Left renal pelvis (tissue), 4 donors: ENCODE results near the gene PPP6R2. TPM values are rescaled to one million over a fixed set of nuclear protein-coding genes. Genes with fewer than 3 reads are reported as not detected.

Experiments used
- DNase-seq, 4 donors: peaks; one replicate each; pipeline ENCODE4 v3.0.0-alpha.2; 2013; ENCODE audit warnings: low read depth in 4 of 4, low spot score in 3 of 4
- polyA plus RNA-seq, 4 donors: library from polyadenylated mRNA; unstranded; fragments of 120-200 nt; gene quantifications; one replicate each; pipeline ENCODE4 v1.2.1, GENCODE V29; 2013; ENCODE audit not compliant: insufficient read length in 4 of 4

Gene PPP6R2
- 10 to 100 TPM; 30.2 to 58.8 (median 35.4) TPM for polyA plus RNA-seq

DNA sequence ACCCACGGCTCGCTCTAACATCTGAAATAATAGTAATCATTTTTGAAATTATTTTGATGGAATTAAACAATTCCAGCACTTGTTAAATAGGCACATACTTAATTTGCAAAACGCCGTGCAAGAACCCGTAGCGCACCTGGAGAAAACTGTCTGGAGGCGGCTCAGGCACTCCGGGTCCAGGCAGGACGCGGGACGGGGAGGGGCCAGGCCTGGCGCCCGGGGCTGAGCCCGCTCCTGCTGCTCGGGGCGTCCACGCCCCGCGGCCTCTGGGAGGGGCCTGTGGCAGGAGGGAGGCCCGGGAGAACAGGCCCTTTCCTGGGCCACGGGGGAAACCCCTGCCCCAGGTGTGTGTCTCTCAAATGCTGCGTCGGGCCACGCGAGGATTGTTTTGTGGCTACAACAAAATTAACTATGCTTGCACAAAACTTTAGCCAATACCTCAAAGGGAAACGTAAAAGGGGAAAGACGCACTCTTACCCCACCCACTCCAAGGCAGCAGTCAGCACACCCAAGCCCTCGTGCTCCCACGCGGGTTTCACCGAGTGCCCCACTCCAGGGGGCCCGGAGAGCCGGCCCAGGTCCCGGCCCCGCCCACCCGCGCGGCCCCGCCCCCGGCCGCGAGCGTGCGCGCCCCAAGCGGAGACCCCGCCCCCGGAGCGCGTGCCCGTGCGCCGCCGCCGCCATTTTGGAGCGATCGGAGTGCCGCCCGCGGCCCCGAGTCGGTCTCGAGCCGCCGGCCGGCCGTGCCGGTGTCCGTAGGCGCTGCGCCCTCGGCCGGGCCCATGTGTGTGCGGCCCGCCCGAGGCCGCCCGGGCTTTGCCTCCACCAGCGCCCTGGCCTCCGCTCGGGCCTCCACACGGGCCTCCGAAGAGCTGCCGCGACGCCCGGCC lies at the start of gene PPP6R2:
PPP6R2 (plus strand) TSS at position 677 of the 890 bp plus-strand sequence. CDS start 50,582 bp downstream, outside the sequence.
- no peak for DNase-seq

- peak in 1 of 4 donors; percentile 62 for DNase-seq
These were observed 49.4 kb upstream of the PPP6R2 start for GRCh38 chr22:50293441-50294318.

- DNase-seq = no peak
These were observed 48.8 kb upstream of the PPP6R2 start for GRCh38 chr22:50294319-50294656.

DNA sequence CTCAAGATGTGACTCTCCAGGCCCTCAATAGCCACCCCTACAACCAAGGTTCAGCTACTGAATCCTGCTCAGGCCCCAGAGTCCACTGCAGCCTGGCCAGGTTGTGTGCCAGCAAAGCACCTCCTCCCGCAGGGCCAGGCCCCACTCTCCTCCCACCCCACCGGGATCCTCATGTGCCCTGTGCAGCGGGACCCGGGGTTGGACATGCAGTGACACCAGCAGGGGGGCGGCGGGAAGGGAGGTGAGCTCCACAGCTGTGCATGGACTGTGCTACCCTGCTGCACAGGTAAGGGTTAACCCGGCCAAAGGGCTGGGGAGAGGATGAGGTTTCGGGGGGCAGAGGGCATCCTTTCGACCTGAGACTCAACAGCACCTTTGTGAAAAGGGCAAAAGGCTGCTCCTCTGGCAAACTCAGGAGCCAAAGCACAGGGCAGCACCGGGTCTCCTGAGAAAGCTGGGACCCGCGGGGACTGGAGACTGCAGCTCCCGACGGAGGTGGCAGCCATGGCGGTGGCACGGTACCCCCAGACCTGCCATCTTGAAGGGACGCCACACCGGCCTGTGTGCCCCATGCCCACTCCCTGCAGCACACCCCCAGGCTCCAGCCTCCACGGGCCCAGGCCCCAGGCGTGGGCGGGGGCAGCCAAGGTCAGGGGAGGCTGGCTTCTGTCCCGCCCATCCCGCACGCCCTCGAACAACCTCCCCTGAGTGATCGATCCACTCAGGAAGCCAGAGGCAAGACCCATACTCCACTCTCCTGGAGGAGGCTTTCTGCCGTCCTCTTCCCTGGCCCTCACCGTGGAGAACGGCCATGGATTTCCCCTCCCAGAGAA lies 46.3 kb upstream of the PPP6R2 start:
- DNase-seq = no peak

DNA sequence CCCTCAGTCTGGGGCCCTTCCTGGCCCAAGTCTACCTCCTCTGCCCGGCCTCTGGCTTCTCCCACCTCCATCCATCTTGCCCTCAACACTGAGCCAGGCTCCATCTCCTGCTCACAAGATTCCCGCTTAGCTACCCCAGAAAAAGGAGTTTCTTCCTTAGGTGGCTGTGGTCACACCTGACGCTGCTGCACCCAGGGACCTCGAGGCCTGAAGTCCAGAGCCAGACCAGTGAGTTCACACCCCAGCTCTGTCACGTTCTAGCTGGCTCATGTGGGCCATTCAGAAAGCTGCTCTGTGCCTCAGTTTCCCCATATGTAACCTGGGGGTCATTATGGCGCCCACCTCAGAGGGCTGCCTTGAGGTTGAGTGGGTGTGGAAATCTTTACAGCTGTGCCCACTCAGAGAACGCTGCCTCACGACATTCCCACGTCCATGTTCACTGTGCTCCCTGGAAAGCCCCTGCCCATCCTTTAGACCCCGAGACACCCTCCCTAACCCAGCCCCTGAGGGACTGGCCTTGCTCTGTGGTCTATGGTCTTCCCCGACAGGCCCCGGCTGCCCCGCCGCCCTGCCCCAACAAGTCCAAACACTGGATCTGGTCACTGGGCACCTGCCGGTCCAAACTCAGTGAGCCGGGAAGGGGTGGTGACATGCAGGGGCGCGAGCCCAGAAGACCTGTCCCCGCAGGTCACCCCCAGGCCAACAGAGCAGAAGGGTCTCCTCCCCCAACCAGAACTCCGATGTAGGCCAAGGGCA lies 45.4 kb upstream of the PPP6R2 start:
- DNase-seq = no peak

- no peak for DNase-seq
These were observed 44.9 kb upstream of the PPP6R2 start for GRCh38 chr22:50298266-50298637.

DNA sequence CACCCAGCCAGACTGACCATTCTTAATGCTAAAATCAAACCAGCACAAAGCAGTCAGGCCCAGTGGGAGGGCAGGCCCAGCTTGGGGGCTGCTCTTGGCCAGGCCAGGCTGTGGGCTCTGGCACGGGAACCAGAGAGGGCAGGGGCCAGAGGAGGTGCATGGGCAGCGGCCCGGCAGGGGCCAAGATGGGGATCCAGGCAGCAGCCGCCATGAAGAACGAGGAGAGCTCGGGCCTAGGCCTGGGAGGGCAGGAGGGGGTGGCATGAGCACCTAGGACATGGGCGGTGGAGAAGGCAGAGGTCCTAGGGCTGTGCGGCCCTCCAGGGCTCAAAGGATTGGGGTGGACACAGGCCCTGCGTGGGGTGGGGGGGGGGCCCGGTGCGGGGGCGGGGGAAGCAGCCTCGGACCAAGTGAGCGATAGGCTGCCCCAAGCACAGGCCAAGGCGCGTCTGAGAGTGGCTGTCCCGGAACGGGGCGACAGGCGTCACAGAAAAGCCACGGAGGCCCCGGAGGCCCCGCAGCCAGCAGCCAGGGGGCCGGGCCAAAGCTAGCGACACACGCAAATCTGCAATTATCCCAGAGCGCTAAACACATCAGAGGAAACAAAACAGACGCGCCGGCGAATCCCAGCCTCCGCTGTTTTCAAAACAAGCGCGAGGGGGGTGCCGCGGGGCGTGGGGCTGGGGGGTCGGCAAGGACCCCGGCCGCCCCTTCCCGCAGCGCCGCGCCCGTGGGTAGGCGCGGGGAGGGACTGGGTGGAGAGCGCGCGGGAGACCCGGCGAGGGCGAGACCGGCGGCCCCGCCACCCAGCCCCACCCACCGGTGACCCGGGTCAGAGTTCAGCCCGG lies 44.0 kb upstream of the PPP6R2 start:
- DNase-seq = no peak

GRCh38 chr22:50299785-50300619 lies 43.1 kb upstream of the PPP6R2 start:
- no peak for DNase-seq

DNA sequence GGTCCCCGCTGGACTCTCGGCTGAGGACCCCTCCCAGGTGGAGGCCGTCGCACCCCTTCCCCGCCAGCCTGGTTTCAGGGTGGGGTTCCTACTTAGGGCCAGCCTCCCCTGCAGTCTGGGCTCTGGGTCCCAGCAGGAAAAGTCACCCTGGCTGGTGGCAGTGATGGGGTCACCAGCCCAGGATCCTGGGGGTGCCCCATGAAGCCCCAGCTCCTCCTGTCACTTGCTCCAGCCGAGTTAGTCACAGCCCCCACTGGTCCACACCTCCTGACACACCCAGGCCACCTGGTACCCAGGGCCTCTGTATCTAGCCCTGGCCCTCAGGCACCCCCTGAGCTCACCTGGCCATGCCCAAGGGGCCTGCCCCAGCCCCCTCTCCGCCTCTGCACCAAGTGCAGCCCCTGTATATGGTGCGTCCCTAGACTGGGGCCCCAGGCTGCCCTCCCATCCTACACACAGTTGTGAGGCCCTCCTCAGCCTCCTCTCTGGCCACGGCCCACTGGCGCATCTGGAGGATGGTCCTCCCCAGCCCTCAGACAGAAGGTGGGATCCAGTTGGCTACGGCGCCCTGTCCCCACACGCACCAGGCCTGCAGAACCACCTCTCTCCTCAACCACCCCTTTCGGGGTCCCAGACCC lies 42.4 kb upstream of the PPP6R2 start:
- no peak for DNase-seq

- DNase-seq = no peak
These were observed 41.5 kb upstream of the PPP6R2 start for GRCh38 chr22:50301581-50301991.

DNA sequence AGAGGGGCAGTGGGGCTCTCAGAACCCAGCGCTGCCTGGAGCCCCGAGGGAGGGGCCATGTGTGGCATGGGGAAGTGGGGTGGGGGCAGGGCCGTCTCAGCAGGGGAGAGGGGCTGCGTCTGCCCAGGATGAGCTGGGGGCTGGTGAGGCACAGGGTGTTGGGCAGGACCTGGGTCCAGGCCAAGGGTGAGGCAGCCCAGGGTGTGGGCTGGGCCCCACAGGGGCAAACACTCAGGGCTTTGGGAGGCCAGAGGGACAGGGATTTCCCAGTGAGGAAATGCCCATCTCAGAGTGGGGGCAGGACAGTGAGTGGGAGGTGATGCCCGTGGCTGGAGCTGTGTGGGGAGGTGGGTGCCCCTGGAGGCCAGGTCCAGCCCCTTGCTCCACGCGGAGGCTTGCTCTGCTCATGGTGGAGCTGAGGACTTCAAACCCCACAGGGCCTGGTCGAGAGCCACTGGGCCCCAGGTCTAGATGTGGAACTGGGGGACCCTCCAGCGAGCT lies 41.0 kb upstream of the PPP6R2 start:
- DNase-seq = no peak

GRCh38 chr22:50302564-50302963 lies 40.6 kb upstream of the PPP6R2 start:
- DNase-seq = no peak

DNA sequence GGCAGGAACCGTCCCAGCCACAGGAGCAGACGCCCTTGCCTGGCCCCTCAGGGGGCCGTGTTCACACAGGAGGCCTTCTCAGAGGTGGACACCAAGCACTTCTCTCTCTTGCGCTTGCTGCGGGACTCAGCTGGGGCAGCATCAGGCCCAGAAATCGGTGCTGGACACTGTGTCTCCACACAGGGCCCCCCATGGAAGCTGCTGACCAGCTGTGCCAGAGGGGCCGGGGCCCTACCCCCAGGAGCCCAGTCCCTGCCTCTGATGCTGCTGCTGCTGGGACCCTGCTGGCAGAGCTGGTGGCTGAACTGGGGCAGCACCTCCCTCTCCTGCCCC lies 39.6 kb upstream of the PPP6R2 start:
- DNase-seq = no peak

DNA sequence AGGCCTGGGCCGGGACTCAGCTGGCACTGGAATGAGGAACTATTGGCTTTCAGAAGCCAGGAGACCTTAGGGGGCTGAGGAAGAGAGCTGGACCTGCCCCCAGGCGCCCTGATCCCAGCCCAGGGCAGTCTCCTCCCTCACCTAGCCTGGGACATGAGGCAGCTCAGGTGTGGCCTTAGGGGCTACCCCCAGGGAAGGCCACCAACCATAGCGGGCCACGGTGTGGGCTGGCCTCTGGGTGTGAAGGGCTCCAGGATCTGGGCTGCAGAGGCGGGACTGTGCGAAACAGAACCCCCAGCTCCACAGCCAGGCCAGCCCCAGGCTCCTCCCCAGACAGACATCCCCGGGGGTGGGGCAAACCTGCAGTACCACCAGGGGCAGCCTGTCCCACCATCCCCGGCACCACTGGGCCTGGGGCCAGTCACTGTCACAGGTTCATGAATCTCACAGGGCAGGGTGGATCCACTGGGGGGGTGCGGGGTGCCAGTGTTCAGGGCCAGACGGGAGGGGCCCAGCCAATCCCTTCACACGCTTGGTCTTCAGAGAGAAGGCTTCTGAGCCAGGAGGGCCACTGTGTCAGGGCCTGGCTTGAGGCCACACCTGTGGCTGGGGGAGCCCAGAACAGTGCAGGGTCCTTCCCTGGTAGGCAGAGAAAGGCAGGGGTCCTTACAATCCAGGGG lies 39.1 kb upstream of the PPP6R2 start:
- DNase-seq = no peak

DNA sequence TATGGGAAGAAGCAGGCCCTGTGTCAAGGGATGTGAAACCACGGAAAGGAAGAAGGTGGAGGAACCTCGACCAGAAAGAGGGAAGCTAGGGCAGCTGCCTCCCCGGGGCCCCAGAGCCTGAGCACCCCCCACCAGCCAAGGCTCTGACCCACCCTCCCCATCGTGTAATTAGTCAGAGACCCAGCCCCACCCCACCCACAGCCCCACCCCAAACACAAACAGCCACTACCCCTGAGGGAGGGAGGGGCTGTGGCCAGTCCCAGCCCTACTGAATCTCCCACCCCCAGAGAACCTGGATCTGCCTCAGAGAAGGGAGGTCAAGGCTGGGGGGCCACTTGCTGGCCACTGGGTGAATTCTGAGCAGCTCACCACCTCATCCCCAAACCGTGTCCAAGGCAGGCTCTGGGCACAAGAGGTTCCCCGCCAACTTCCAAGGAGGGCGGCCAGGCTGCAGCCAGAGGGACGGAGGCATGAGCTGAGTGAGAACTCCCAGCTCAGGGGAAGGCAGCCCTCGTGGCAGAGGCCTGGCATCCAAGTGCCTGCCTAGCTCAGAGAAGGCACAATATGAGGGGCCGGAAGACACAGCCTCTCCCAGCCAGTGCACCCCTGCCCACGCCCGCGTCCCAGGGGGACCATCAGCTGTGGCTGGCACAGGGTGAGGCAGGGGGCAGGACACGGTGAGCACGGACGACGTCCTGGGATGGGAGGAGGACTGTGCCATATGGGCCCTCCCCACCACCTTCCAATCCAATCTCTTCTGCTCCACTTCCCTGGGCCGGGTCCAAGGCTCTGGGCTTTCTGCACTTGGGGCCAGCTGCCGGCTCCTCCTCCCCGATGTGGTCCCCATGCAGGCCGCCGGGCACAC lies 38.4 kb upstream of the PPP6R2 start:
- DNase-seq = no peak

- no peak for DNase-seq
These were observed 37.7 kb upstream of the PPP6R2 start for GRCh38 chr22:50305393-50305922.
